K562 (cell line): ENCODE measurements around the gene CEP57.

Source experiments
- ETS1 ChIP-seq: conservative IDR thresholded peaks from 2 replicates; pipeline ENCODE4 v1.6.1; 2011; ENCODE audit warnings: low read depth, mild to moderate bottlenecking, low read length; ENCODE audit not compliant: control insufficient read depth
- STAT6 ChIP-seq: sonication (generic); formaldehyde crosslinking; IDR thresholded peaks from 2 replicates; pipeline ENCODE4 v1.8.1; 2023; ENCODE audit warnings: mild to moderate bottlenecking, missing genetic modification reagents
- USF2 ChIP-seq: sonication (generic); formaldehyde crosslinking; IDR thresholded peaks from 2 replicates; pipeline ENCODE4 v1.5.0; 2020; ENCODE audit warnings: missing genetic modification reagents
- TF ChIP-seq, protein P1 (sequence below), 3 experiments: IDR thresholded peaks in 2 of 3; conservative IDR thresholded peaks in 1 of 3; 2 replicates each; pipeline ENCODE4 v1.5.1; 2011 to 2012; ENCODE audit warnings: low read length in 3 of 3, mild to moderate bottlenecking in 3 of 3, control low read depth in 2 of 3, improper control_type of control experiment in 1 of 3, inconsistent platforms in 1 of 3, low read depth in 1 of 3, mixed read lengths in 1 of 3, moderate library complexity in 1 of 3; ENCODE audit not compliant: insufficient read depth in 2 of 3
- TF ChIP-seq, protein P2 (sequence below): sonication (generic); formaldehyde crosslinking; IDR thresholded peaks from 2 replicates; pipeline ENCODE4 v1.8.1; 2022; ENCODE audit warnings: missing genetic modification reagents
- TF ChIP-seq, protein P3 (sequence below): sonication (generic); formaldehyde crosslinking; IDR thresholded peaks from 2 replicates; pipeline ENCODE4 v1.8.1; 2023; ENCODE audit warnings: missing genetic modification reagents, mild to moderate bottlenecking, borderline replicate concordance
- TF ChIP-seq, protein P4 (sequence below): fragments of 250-450 bp; sonication (Bioruptor Pico); IDR thresholded peaks from 2 replicates; pipeline ENCODE4 v1.8.0; 2022; ENCODE audit warnings: moderate library complexity, mild to moderate bottlenecking, inconsistent platforms

DNA sequence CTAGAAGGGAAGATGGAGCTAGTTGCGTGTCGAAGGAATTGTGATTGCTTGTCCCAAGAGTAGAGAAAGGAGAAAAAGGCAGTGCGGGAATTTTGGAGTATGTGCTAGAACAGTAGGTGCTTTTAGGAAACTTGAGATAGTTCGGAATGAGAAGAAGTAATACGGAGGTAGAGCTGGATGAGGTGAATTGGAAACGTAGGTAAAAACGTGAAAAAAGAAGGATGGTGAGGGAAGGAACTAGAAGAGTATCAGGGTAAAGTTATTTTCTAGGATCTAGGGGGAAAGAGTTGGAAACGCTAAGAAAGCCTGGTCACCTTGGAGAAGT is 1.4 kb downstream of the CEP57 start:
- TF ChIP-seq, protein P1, sequence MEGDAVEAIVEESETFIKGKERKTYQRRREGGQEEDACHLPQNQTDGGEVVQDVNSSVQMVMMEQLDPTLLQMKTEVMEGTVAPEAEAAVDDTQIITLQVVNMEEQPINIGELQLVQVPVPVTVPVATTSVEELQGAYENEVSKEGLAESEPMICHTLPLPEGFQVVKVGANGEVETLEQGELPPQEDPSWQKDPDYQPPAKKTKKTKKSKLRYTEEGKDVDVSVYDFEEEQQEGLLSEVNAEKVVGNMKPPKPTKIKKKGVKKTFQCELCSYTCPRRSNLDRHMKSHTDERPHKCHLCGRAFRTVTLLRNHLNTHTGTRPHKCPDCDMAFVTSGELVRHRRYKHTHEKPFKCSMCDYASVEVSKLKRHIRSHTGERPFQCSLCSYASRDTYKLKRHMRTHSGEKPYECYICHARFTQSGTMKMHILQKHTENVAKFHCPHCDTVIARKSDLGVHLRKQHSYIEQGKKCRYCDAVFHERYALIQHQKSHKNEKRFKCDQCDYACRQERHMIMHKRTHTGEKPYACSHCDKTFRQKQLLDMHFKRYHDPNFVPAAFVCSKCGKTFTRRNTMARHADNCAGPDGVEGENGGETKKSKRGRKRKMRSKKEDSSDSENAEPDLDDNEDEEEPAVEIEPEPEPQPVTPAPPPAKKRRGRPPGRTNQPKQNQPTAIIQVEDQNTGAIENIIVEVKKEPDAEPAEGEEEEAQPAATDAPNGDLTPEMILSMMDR (IDR thresholded peaks at IDR 0.05 in 2 of 3, conservative IDR thresholded peaks at IDR 0.05 in 1 of 3; ENCODE audit: insufficient read depth in 2 of 3, low read depth in 1 of 3, low read length in 3 of 3), result no peak
- TF ChIP-seq, protein P2, sequence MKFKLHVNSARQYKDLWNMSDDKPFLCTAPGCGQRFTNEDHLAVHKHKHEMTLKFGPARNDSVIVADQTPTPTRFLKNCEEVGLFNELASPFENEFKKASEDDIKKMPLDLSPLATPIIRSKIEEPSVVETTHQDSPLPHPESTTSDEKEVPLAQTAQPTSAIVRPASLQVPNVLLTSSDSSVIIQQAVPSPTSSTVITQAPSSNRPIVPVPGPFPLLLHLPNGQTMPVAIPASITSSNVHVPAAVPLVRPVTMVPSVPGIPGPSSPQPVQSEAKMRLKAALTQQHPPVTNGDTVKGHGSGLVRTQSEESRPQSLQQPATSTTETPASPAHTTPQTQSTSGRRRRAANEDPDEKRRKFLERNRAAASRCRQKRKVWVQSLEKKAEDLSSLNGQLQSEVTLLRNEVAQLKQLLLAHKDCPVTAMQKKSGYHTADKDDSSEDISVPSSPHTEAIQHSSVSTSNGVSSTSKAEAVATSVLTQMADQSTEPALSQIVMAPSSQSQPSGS (CRISPR knock-in tag), result no peak
- TF ChIP-seq, protein P3, sequence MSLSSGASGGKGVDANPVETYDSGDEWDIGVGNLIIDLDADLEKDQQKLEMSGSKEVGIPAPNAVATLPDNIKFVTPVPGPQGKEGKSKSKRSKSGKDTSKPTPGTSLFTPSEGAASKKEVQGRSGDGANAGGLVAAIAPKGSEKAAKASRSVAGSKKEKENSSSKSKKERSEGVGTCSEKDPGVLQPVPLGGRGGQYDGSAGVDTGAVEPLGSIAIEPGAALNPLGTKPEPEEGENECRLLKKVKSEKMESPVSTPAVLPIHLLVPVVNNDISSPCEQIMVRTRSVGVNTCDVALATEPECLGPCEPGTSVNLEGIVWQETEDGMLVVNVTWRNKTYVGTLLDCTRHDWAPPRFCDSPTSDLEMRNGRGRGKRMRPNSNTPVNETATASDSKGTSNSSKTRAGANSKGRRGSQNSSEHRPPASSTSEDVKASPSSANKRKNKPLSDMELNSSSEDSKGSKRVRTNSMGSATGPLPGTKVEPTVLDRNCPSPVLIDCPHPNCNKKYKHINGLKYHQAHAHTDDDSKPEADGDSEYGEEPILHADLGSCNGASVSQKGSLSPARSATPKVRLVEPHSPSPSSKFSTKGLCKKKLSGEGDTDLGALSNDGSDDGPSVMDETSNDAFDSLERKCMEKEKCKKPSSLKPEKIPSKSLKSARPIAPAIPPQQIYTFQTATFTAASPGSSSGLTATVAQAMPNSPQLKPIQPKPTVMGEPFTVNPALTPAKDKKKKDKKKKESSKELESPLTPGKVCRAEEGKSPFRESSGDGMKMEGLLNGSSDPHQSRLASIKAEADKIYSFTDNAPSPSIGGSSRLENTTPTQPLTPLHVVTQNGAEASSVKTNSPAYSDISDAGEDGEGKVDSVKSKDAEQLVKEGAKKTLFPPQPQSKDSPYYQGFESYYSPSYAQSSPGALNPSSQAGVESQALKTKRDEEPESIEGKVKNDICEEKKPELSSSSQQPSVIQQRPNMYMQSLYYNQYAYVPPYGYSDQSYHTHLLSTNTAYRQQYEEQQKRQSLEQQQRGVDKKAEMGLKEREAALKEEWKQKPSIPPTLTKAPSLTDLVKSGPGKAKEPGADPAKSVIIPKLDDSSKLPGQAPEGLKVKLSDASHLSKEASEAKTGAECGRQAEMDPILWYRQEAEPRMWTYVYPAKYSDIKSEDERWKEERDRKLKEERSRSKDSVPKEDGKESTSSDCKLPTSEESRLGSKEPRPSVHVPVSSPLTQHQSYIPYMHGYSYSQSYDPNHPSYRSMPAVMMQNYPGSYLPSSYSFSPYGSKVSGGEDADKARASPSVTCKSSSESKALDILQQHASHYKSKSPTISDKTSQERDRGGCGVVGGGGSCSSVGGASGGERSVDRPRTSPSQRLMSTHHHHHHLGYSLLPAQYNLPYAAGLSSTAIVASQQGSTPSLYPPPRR, result no peak
- TF ChIP-seq USF2, result no peak
- TF ChIP-seq, protein P4, sequence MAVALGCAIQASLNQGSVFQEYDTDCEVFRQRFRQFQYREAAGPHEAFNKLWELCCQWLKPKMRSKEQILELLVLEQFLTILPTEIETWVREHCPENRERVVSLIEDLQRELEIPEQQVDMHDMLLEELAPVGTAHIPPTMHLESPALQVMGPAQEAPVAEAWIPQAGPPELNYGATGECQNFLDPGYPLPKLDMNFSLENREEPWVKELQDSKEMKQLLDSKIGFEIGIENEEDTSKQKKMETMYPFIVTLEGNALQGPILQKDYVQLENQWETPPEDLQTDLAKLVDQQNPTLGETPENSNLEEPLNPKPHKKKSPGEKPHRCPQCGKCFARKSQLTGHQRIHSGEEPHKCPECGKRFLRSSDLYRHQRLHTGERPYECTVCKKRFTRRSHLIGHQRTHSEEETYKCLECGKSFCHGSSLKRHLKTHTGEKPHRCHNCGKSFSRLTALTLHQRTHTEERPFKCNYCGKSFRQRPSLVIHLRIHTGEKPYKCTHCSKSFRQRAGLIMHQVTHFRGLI (CRISPR knock-in tag), result no peak
- no peak for TF ChIP-seq ETS1
- no peak for TF ChIP-seq STAT6 (CRISPR knock-in tag)
